Endodermal cell (in vitro differentiated cells): ENCODE measurements around the gene DNAJB13. TPM values are rescaled to one million over a fixed set of nuclear protein-coding genes. Genes with fewer than 3 reads are reported as not detected.
A peak's percentile ranks its signal among the peaks of the same experiment; 100 is the strongest.

Source experiments
- DNase-seq: peaks from one replicate; pipeline ENCODE4 v3.0.0-alpha.2; 2017
- H3K27ac ChIP-seq: 2 replicates; pipeline ENCODE4 v1.5.1; 2013; ENCODE audit warnings: mild to moderate bottlenecking, low read depth, low read length, moderate library complexity
- H3K27me3 ChIP-seq: 2 replicates; pipeline ENCODE4 v1.6.1; 2013; ENCODE audit warnings: mild to moderate bottlenecking, low read length, moderate library complexity; ENCODE audit not compliant: insufficient read depth, control insufficient read depth, poor library complexity, severe bottlenecking
- H3K36me3 ChIP-seq: 2 replicates; pipeline ENCODE4 v1.7.0; 2013; ENCODE audit warnings: mild to moderate bottlenecking, low read length, moderate library complexity; ENCODE audit not compliant: control insufficient read depth, insufficient read depth
- H3K4me1 ChIP-seq: one replicate; pipeline ENCODE4 v1.7.0; 2013; ENCODE audit warnings: low read length; ENCODE audit not compliant: control insufficient read depth, insufficient read depth
- H3K4me3 ChIP-seq: 2 replicates; pipeline ENCODE4 v1.5.1; 2013; ENCODE audit warnings: mild to moderate bottlenecking, low read length, moderate library complexity
- H3K9ac ChIP-seq: 2 replicates; pipeline ENCODE4 v1.6.1; 2013; ENCODE audit warnings: mild to moderate bottlenecking, low read length, moderate library complexity; ENCODE audit not compliant: poor library complexity, severe bottlenecking; ENCODE audit errors: extremely low read depth
- H3K9me3 ChIP-seq: 2 replicates; pipeline ENCODE4 v1.6.1; 2013; ENCODE audit warnings: mild to moderate bottlenecking, low read length, moderate library complexity; ENCODE audit not compliant: control insufficient read depth
- H3K27ac Mint-ChIP-seq: 2 replicates; pipeline ENCODE4 v1.8.0; 2020; ENCODE audit warnings: mixed read lengths
- H3K27me3 Mint-ChIP-seq: 2 replicates; pipeline ENCODE4 v1.8.0; 2021; ENCODE audit warnings: mild to moderate bottlenecking, mixed read lengths; ENCODE audit not compliant: insufficient read depth
- H3K36me3 Mint-ChIP-seq: 2 replicates; pipeline ENCODE4 v1.8.0; 2020; ENCODE audit warnings: low read depth, mixed read lengths
- H3K4me1 Mint-ChIP-seq: 2 replicates; pipeline ENCODE4 v1.8.0; 2020; ENCODE audit warnings: mixed read lengths
- H3K4me3 Mint-ChIP-seq: 2 replicates; pipeline ENCODE4 v1.8.0; 2020; ENCODE audit warnings: mild to moderate bottlenecking, moderate library complexity, mixed read lengths
- H3K9me3 Mint-ChIP-seq: 2 replicates; pipeline ENCODE4 v1.8.0; 2020; ENCODE audit warnings: mild to moderate bottlenecking, mixed read lengths
- CTCF ChIP-seq: fragments of 200-600 bp; sonication (generic); conservative IDR thresholded peaks from 2 replicates; pipeline ENCODE4 v1.5.0; 2021; ENCODE audit warnings: antibody characterized with exemption, mild to moderate bottlenecking
- WGBS, 2 experiments: methylation state at CpG; one replicate each; pipeline versions ENCODE4 v1.1.5 to v1.1.7; 2013; ENCODE audit warnings: missing lambda C conversion rate in 2 of 2, mixed read lengths in 1 of 2; ENCODE audit not compliant: insufficient coverage in 1 of 2, insufficient read length in 1 of 2; 5-methylcytosine and 5-hydroxymethylcytosine counted together
- total RNA-seq, 2 donors: library from RNA; stranded (reverse); fragmentation: NEBNext Ultra II Directional in 1 of 2; extraction: Animal tissue kit (Norgen Biotek cat#: 25700) in 1 of 2; gene quantifications; 2 replicates in 1 of 2; 3 replicates in 1 of 2; pipeline ENCODE4 v1.2.1, GENCODE V29; 2021

Gene DNAJB13
- total RNA-seq, 2 donors from 2014 or later, result 0.44 to 1.2 TPM

- Mint-ChIP-seq H3K36me3 (peaks cover 2% of the 10 kb centered on the region), H3K4me1 (no peaks in the 10 kb centered on the region), H3K27me3 (peaks cover 8% of the 10 kb centered on the region), H3K9me3 (peaks cover 30% of the 10 kb centered on the region), H3K4me3 (no peak overlapping the region), H3K27ac (no peak overlapping the region)
- Histone ChIP-seq H3K9ac (no peak overlapping the region), H3K27ac (no peak overlapping the region), H3K9me3 (peaks cover 21% of the 10 kb centered on the region), H3K27me3 (no peaks in the 10 kb centered on the region), H3K4me3 (no peak overlapping the region), H3K36me3 (no peaks in the 10 kb centered on the region), H3K4me1 (no peaks in the 10 kb centered on the region)
- WGBS, 2 experiments, result 89 to 97% methylated on average over 12 to 13 of the region's 13 CpGs
- DNase-seq, result no peak
- TF ChIP-seq CTCF, result no peak
Observed at GRCh38 chr11:73946798-73947458, 3.9 kb upstream of the DNAJB13 start.

- H3K4me3 Mint-ChIP-seq, result no peak overlapping the region
- peaks cover 17% of the 10 kb centered on the region for H3K9me3 Mint-ChIP-seq
- H3K36me3 Mint-ChIP-seq, result peaks cover 2% of the 10 kb centered on the region
- no peak overlapping the region for H3K27ac ChIP-seq
- H3K4me3 ChIP-seq, result no peak overlapping the region
- no peaks in the 10 kb centered on the region for H3K4me1 Mint-ChIP-seq
- H3K9ac ChIP-seq, result no peak overlapping the region
- TF ChIP-seq CTCF, result no peak
- no peaks in the 10 kb centered on the region for H3K36me3 ChIP-seq
- no peaks in the 10 kb centered on the region for H3K27me3 ChIP-seq
- no peak for DNase-seq
- WGBS, 2 experiments, result 90 to 91% methylated on average over 4 of the region's 4 CpGs
- H3K27ac Mint-ChIP-seq, result no peak overlapping the region
- no peaks in the 10 kb centered on the region for H3K4me1 ChIP-seq
- H3K9me3 ChIP-seq, result peaks cover 12% of the 10 kb centered on the region
- peaks cover 8% of the 10 kb centered on the region for H3K27me3 Mint-ChIP-seq
Observed at GRCh38 chr11:73949246-73949645, 1.6 kb upstream of the DNAJB13 start.

- no peaks in the 10 kb centered on the region for H3K4me1 ChIP-seq
- no peaks in the 10 kb centered on the region for H3K27me3 ChIP-seq
- no peak overlapping the region for H3K4me3 Mint-ChIP-seq
- no peak overlapping the region for H3K9ac ChIP-seq
- TF ChIP-seq CTCF, result no peak
- no peak overlapping the region for H3K27ac ChIP-seq
- no peak overlapping the region for H3K4me3 ChIP-seq
- no peaks in the 10 kb centered on the region for H3K36me3 ChIP-seq
- H3K4me1 Mint-ChIP-seq, result no peaks in the 10 kb centered on the region
- H3K9me3 Mint-ChIP-seq, result peaks cover 17% of the 10 kb centered on the region
- H3K27ac Mint-ChIP-seq, result no peak overlapping the region
- peaks cover 12% of the 10 kb centered on the region for H3K9me3 ChIP-seq
- H3K36me3 Mint-ChIP-seq, result peaks cover 2% of the 10 kb centered on the region
- peak; percentile 1 for DNase-seq
- H3K27me3 Mint-ChIP-seq, result peaks cover 6% of the 10 kb centered on the region
- WGBS, 2 experiments, result 80 to 90% methylated on average over 4 to 5 of the region's 5 CpGs
Observed at GRCh38 chr11:73949912-73950311, 914 bp upstream of the DNAJB13 start.
